ENCODE results near the gene NUP214. TPM values are rescaled to one million over a fixed set of nuclear protein-coding genes. Genes with fewer than 3 reads are reported as not detected.

The NUP214 gene
- total RNA-seq, 1 experiment from 2014 or later, result 35.5 TPM

- Histone ChIP-seq H3K9me2 (ENCODE audit: insufficient read depth) (no peaks in the 10 kb centered on the region), H3K79me2 (ENCODE audit: insufficient read depth, low read length) (no peaks in the 10 kb centered on the region), H3K27ac (ENCODE audit: low read depth, low read length) (no peak overlapping the region), H3K9ac (ENCODE audit: low read length) (no peak overlapping the region), H3K9me3 (ENCODE audit: control insufficient read depth in 1 of 2, insufficient read depth in 1 of 2, low read depth in 1 of 2, low read length in 2 of 2) (no peaks in the 10 kb centered on the region), H2AFZ (ENCODE audit: low read depth, low read length, poor library complexity, severe bottlenecking) (no peak overlapping the region), H3K36me3 (ENCODE audit: control insufficient read depth in 1 of 2, insufficient read depth in 2 of 2, low read length in 2 of 2) (no peaks in the 10 kb centered on the region), H4K20me1 (ENCODE audit: insufficient read depth) (no peaks in the 10 kb centered on the region), H3K4me1 (ENCODE audit: control insufficient read depth in 1 of 2, insufficient read depth in 2 of 2, low read length in 2 of 2) (peaks cover 0 to 4% of the 10 kb centered on the region in 2 experiments; a peak in 1 of 4 replicates), H3K27me3 (ENCODE audit: insufficient read depth, low read length) (no peaks in the 10 kb centered on the region), H3K4me3 (replicated peaks in 1 of 2; ENCODE audit: low read depth in 1 of 2, low read length in 2 of 2) (no peak overlapping the region), H3K4me2 (ENCODE audit: low read length) (no peak overlapping the region)
- ChIA-PET CTCF (no interaction called here), RAD21 (ENCODE audit: low non-redundant PET in 1 of 2, low total read pairs in 2 of 2, uncharacterized antibody in 2 of 2, unreplicated experiment in 2 of 2) (no interaction called here), POLR2A (no interaction called here)
- TF ChIP-seq YY1 (IDR thresholded peaks at IDR 0.05; ENCODE audit: extremely low read depth, insufficient replicate concordance, low read depth, low read length) (no peak), CBX3 (IDR thresholded peaks at IDR 0.05; ENCODE audit: low read depth) (no peak), CTCF (IDR thresholded peaks at IDR 0.05 in 2 of 3, conservative IDR thresholded peaks at IDR 0.05 in 1 of 3; ENCODE audit: borderline replicate concordance in 1 of 3, insufficient read depth in 1 of 3, low read depth in 2 of 3, low read length in 2 of 3) (no peak), EGR1 (IDR thresholded peaks at IDR 0.05; ENCODE audit: low read depth) (no peak), POLR2AphosphoS5 (IDR thresholded peaks at IDR 0.05; ENCODE audit: low read depth, low read length) (no peak), SP1 (IDR thresholded peaks at IDR 0.05; ENCODE audit: low read depth) (no peak), REST (IDR thresholded peaks at IDR 0.05; ENCODE audit: low read depth) (no peak), ZFX (IDR thresholded peaks at IDR 0.05) (no peak), JUND (IDR thresholded peaks at IDR 0.05) (no peak), EZH2 (IDR thresholded peaks at IDR 0.05) (no peak), SIN3A (IDR thresholded peaks at IDR 0.05; ENCODE audit: low read depth) (no peak), CEBPB (IDR thresholded peaks at IDR 0.05; ENCODE audit: low read depth) (no peak), EZH2phosphoT487 (IDR thresholded peaks at IDR 0.05; ENCODE audit: borderline replicate concordance) (no peak), ELF1 (IDR thresholded peaks at IDR 0.05; ENCODE audit: borderline replicate concordance, low read depth) (no peak), TCF7L2 (IDR thresholded peaks at IDR 0.05; ENCODE audit: borderline replicate concordance, extremely low read depth, insufficient read depth, insufficient read length) (no peak)
- intact Hi-C loops (cut with micrococcal nuclease), result no loop called here
- DNase-seq (ENCODE audit: low read depth, low spot score) (no peak), ATAC-seq (no peak)
- BruUV-seq (replicated peaks), result no TSS peak
Measured at GRCh38 chr9:131255676-131256197, 130.4 kb downstream of the NUP214 start.
